GM04503 (cell line): ENCODE measurements around the gene ACP4.
"Not testable (repeated sequence)": the region's sequence is repeated elsewhere in the genome, so short reads cannot be mapped to it uniquely, and the experiment has no call there.

Experiments
- DNase-seq: peaks from one replicate; pipeline ENCODE4 v3.0.0-alpha.2; 2012; ENCODE audit warnings: low read depth

ACP4 gene

GRCh38 chr19:50790396-50790795 lies at the start of gene ACP4:
Gene ACP4 (plus strand): TSS chr19:50790415. CDS start chr19:50790415, 0 bp downstream.
- DNase-seq: no peak

GRCh38 chr19:50741179-50741933 lies 48.9 kb upstream of the ACP4 start:
- DNase-seq: no peak

- DNase-seq: no peak
These were observed 46.7 kb upstream of the ACP4 start for GRCh38 chr19:50743537-50743936.

- no peak for DNase-seq
These were observed 45.0 kb upstream of the ACP4 start for GRCh38 chr19:50745221-50745620.

- not testable (repeated sequence) for DNase-seq
These were observed 43.1 kb upstream of the ACP4 start for GRCh38 chr19:50747141-50747540.

GRCh38 chr19:50749490-50749889 lies 40.7 kb upstream of the ACP4 start:
- no peak for DNase-seq

GRCh38 chr19:50750010-50750409 lies 40.2 kb upstream of the ACP4 start:
- DNase-seq: no peak

GRCh38 chr19:50753879-50754278 lies 36.3 kb upstream of the ACP4 start:
- no peak for DNase-seq

GRCh38 chr19:50756244-50756643 lies 34.0 kb upstream of the ACP4 start:
- DNase-seq: not testable (repeated sequence)

GRCh38 chr19:50757624-50758023 lies 32.6 kb upstream of the ACP4 start:
- not testable (repeated sequence) for DNase-seq

GRCh38 chr19:50759076-50759475 lies 31.1 kb upstream of the ACP4 start:
- not testable (repeated sequence) for DNase-seq

GRCh38 chr19:50759886-50760285 lies 30.3 kb upstream of the ACP4 start:
- DNase-seq: no peak

- DNase-seq: not testable (repeated sequence)
These were observed 28.7 kb upstream of the ACP4 start for GRCh38 chr19:50761501-50761900.

- not testable (repeated sequence) for DNase-seq
These were observed 26.7 kb upstream of the ACP4 start for GRCh38 chr19:50763521-50763920.

- no peak for DNase-seq
These were observed 25.8 kb upstream of the ACP4 start for GRCh38 chr19:50764409-50764808.

GRCh38 chr19:50766746-50767145 lies 23.5 kb upstream of the ACP4 start:
- DNase-seq: not testable (repeated sequence)

- DNase-seq: not testable (repeated sequence)
These were observed 23.0 kb upstream of the ACP4 start for GRCh38 chr19:50767263-50767662.

- no peak for DNase-seq
These were observed 21.9 kb upstream of the ACP4 start for GRCh38 chr19:50768277-50768676.

- DNase-seq: not testable (repeated sequence)
These were observed 20.1 kb upstream of the ACP4 start, which contains the start of gene GPR32 for GRCh38 chr19:50770164-50770563. Gene GPR32 (plus strand): TSS chr19:50770464. CDS start chr19:50770601, 137 bp downstream.

GRCh38 chr19:50770888-50771287 lies 19.3 kb upstream of the ACP4 start:
- DNase-seq: no peak

- no peak for DNase-seq
These were observed 17.7 kb upstream of the ACP4 start for GRCh38 chr19:50772476-50772875.

GRCh38 chr19:50772912-50773311 lies 17.3 kb upstream of the ACP4 start:
- DNase-seq: not testable (repeated sequence)

- DNase-seq: not testable (repeated sequence)
These were observed 16.8 kb upstream of the ACP4 start for GRCh38 chr19:50773454-50773853.

- no peak for DNase-seq
These were observed 14.1 kb upstream of the ACP4 start for GRCh38 chr19:50776131-50776530.
